Activated T-cell treated with anti-CD3 and anti-CD28 coated beads for 24 hours (primary cell): Measurements from ENCODE around the gene OXSM.

Experiments used
- DNase-seq: peaks from one replicate; pipeline ENCODE4 v3.0.0-alpha.2; 2020; ENCODE audit warnings: low read depth

OXSM gene

GRCh38 chr3:25804676-25805075 lies 14.8 kb downstream of the OXSM start:
- DNase-seq: no peak

- DNase-seq: no peak
Measured at GRCh38 chr3:25812644-25813043, 22.8 kb downstream of the OXSM start.

- no peak for DNase-seq
Measured at GRCh38 chr3:25817107-25817506, 27.2 kb downstream of the OXSM start.

- no peak for DNase-seq
Measured at GRCh38 chr3:25817638-25818037, 27.7 kb downstream of the OXSM start.

- DNase-seq: no peak
Measured at GRCh38 chr3:25818335-25818734, 28.4 kb downstream of the OXSM start.

- DNase-seq: no peak
Measured at GRCh38 chr3:25820366-25820765, 30.5 kb downstream of the OXSM start.

GRCh38 chr3:25820816-25821486 lies 31.1 kb downstream of the OXSM start:
- DNase-seq: no peak

GRCh38 chr3:25821746-25822573 lies 32.1 kb downstream of the OXSM start:
- DNase-seq: no peak

- no peak for DNase-seq
Measured at GRCh38 chr3:25823314-25823713, 33.4 kb downstream of the OXSM start.

GRCh38 chr3:25826510-25826909 lies 36.6 kb downstream of the OXSM start:
- no peak for DNase-seq

- DNase-seq: no peak
Measured at GRCh38 chr3:25830373-25831280, 40.7 kb downstream of the OXSM start.

GRCh38 chr3:25831578-25831977 lies 41.7 kb downstream of the OXSM start:
- no peak for DNase-seq

- DNase-seq: no peak
Measured at GRCh38 chr3:25834346-25834745, 44.5 kb downstream of the OXSM start.

- DNase-seq: no peak
Measured at GRCh38 chr3:25836579-25836978, 46.7 kb downstream of the OXSM start.

- no peak for DNase-seq
Measured at GRCh38 chr3:25837038-25837437, 47.1 kb downstream of the OXSM start.

GRCh38 chr3:25840099-25840498 lies 50.2 kb downstream of the OXSM start:
- no peak for DNase-seq

- no peak for DNase-seq
Measured at GRCh38 chr3:25843332-25843731, 53.4 kb downstream of the OXSM start.
